Activated CD8-positive, alpha-beta memory T cell treated with anti-CD3 and anti-CD28 coated beads, Interleukin-2, amount 50 U/mL, for 24 hours (primary cell): ENCODE results near the gene ZHX3.

ENCODE experiments used
- DNase-seq: peaks from one replicate; pipeline ENCODE4 v3.0.0-alpha.2; 2020; ENCODE audit errors: extremely low read depth

Gene ZHX3

DNA sequence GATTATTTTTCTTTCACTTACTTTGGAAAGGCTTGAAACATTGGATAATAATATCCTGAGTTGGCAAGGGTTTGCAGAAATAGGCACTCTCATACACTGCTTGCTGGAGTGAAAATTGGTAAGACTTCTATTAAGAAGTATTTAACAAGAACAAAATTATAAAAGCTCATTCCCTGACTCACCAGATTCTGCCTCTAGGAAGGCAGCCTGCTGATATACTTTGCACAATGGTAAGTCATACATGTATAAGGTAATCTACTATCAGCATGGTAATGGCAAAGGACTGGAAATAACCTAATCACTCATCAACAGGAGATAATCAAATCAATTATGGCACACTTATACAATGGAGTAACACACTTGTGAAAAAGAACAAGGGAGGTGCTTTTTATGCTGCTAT is 94.4 kb downstream of the ZHX3 start:
- no peak for DNase-seq

- DNase-seq: no peak
Measured at GRCh38 chr20:41222703-41223102, 94.8 kb downstream of the ZHX3 start.

GRCh38 chr20:41222296-41222695 is 95.2 kb downstream of the ZHX3 start:
- DNase-seq: no peak

DNA sequence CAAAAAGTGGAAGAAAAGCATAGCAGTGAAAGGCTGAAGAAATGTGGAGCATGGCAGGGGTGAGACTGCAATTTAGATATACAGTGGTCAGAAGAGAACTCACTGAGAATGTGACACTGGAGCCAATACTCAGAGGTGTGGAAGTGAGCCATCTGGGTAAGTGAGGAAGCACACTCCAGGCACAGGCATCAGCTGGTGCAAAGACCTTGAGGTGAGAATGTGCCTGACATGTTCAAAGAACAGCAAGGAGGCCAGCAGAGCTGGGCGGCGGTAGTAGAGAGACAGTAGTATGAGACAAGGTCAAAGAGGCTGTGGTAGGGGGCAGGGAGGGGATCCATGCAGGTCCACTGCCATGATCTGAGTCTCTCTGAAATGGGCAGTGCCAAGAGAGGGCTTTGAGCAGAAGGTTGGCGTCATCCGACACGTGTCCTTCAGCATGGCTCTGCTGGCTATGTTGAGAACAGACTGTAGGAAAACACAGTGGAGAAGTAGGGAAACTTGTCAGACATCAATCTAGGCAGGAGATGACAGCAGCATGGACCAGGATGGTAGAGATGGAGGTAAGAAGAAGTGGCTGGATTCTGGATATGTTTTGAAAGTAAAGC is 95.8 kb downstream of the ZHX3 start:
- DNase-seq: no peak

GRCh38 chr20:41219824-41220223 is 97.7 kb downstream of the ZHX3 start:
- DNase-seq: no peak

- no peak for DNase-seq
Measured at GRCh38 chr20:41218466-41218865, 99.1 kb downstream of the ZHX3 start.

GRCh38 chr20:41217422-41217821 is 100.1 kb downstream of the ZHX3 start:
- DNase-seq: no peak

- no peak for DNase-seq
Measured at GRCh38 chr20:41214666-41215065, 102.9 kb downstream of the ZHX3 start.

DNA sequence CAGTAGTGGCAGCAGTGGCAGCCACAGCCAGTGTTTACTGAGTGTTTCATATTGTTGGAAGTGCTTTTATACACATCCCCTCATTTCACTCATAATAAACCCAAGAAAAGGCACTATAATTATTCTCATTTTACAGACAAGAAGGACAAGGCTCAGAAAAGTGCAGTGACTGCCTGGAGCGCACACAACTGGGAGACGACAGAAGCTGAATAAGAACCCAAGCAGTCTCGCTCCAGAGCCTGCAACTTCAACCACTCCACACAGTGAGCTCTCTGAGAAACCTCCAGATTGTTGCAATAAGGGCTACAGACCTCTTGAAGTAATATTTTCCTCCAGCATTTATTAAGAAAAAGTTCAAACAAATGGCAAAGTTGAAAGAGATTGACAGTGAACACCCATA is 103.3 kb downstream of the ZHX3 start:
- no peak for DNase-seq

DNA sequence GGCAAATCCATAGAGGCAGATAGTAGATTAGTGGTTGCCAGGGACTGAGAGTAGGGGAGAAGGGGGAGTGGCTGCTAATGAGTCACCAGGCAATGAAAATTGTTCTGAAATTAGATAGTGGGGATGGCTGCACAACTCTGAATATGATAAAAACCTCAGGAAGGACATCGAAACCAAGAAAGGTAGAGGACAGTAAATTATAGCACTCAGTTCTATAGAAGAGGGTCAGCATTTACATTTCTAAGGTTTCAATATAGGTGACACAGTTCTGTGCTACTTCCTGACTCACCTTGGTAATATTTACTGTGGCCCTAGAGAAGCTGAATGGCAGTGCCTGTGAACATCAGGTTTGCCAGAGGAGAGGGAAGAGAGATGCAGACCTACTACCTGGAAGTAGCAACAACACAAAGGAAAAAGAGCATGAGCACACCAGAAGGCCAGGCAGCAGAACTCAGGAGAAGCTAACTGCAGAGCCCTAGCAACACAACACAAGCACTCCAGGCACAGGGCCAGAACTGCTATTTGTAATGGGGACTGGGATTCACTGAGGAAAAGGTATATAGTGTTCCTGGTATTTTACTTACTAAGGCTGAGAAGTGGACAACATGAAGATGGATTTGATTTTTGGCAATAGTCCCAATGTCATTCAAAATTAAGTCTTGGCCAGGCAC is 104.2 kb downstream of the ZHX3 start:
- no peak for DNase-seq

GRCh38 chr20:41205313-41205712 is 112.2 kb downstream of the ZHX3 start:
- DNase-seq: no peak

DNA sequence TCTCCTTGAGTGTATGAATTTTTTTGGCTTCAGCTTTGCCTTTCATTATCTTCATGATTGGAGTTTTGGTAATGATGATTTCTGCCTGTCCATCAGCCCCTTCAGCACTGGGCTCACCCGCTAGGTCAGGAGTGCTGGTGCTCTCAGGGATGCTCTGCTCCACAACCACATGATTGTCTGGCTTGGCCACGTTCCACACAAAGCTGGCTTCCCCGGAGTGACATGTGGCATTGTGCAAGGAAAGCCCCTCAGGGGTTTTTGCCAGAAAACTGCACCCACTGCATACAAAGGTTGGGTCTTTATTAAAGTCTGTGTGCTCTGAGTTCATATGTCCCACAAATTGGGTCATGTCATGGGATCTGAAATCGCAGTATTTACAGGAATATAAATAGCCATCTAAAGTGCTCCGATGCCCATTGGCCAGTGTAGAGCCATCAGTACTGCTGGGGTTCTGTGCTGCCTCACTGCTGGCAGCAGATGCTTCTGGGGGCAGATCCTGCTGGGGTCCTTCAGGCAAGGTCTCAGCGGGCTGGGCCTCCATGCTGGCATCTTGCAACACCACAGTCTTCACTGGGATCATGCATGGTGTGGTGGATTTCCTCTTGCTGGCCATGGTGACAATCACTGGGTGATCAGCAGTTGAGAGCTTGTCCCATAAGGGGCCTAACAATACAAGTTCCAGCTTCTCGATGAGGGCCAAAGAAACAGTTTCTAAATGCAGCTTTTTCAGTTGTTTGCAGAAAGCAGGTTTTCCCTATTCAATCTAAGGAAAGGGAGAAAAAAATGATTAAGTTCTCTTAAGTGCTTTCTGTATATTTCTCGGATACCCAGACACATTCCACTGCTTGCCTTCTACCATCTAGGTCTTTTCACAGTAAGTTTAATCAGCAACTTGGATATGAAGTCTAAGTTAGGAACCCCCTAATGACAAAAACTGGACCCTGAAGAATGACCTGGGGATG is 112.9 kb downstream of the ZHX3 start:
- no peak for DNase-seq

DNA sequence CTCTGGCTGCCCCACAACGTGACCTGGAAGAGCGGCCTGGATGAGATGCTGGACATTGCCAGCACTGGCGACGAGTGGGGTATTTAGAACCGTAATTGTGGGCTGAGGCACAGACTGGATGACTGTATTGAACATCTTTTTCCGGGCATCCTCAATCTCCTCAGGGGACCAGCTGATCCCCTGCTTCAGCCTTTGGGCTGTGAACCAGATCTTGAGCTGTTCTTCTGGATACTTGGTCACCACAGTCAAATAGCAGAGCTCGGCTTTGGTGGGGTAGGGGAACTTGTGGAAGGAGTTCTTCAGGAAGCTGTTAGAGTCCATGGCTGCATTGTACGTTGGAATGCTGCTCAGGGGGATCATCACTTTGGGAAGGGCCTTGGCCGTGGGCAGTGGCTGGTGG is 113.9 kb downstream of the ZHX3 start:
- DNase-seq: no peak

DNA sequence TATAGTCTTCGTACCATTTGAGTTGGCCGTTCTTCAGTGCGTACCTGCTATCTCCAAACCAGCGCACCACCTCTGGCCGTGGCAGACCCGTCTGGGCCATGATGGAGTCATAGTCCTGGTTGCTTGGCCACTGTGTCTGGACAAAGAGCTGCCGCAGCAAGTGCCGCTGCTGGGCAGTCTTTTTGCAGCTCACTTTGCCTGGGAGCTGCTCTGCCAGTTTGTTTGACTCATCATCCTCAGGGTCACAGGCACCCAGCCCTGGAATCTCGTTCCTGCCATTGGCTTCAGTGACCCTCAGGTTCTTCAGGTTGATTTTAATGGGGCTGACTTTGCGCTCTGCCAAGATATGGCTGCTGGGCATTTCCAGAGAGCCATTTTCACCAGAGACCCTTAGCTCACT is 115.1 kb downstream of the ZHX3 start:
- DNase-seq: no peak

DNA sequence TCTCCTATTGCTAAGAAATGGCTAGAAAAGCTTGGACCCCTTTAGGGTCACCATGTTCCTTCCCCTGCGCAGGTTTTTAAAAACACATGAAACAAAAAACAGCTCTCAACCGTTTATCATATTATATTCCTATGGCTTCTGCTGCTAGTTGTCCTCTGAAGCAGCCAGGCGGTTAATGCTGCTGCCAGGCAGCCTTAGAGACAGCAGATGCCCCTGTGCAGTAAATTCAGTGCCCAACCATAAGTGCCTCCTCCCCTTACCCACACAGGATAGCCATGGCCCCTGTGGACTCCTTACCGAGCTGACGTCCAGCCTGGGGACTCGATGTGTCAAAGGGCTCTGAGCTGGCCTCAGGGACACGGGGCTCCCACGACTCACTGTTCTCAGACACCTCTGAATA is 115.8 kb downstream of the ZHX3 start:
- DNase-seq: no peak

DNA sequence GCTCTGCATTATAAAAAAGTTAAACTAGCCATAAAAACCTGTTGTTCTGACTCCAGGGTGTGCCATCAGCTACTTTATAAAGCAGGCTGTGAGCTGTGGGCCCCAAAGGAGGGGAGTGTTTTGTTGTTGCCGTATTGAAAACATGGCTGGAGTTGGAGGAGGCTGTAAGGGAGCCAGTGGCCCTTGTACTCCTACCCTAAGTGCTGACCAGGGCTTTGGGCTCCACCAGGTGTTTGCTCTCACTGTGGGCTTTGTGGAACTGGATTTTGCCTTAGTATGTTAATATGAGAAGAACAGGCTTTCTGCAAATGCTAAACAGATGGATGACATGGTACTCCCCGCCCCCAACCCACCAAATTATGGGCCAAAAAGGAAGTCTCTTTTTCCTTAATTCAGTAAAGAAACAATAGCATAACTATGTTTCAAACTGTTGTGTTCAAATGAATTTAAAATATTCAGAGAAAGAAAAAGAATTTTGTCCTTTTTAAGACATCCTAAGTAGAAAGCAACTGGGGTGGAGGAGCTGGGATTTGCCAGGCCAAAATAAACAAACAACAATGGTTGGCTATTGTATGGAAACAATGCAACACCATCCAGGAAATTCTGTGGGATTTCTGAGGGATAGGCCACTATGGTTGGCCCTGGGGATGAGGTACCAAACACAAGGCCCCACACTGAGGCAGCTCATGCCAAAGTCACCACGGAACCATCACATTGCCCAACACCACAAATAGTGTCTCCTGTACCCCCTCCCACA is 116.9 kb downstream of the ZHX3 start:
- DNase-seq: no peak

- DNase-seq: no peak
Measured at GRCh38 chr20:41198443-41198842, 119.1 kb downstream of the ZHX3 start.

- DNase-seq: no peak
Measured at GRCh38 chr20:41196653-41197225, 120.8 kb downstream of the ZHX3 start.

- no peak for DNase-seq
Measured at GRCh38 chr20:41192575-41192974, 125.0 kb downstream of the ZHX3 start.

- DNase-seq: no peak
Measured at GRCh38 chr20:41191562-41192500, 125.7 kb downstream of the ZHX3 start.

DNA sequence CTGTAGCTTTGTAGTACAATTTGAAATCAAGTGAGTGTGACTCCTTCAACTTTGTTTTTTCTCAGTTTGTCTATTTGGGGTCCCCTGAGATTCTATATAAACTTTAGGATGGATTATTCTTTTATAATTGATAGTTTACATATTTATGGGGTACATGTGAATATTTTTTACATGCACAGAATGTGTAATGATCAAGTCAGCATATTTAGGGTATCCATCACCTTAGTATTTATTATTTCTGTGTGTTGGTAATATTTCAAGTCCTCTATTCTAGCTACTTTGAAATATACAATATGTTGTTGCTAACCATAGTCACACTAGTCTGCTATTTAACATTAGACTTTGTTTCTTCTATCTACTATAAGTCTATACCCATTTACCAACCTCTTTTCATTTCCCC is 129.9 kb downstream of the ZHX3 start:
- DNase-seq: no peak
